Stimulated activated CD4-positive, alpha-beta T cell treated with anti-CD3 and anti-CD28 coated beads, TNF-alpha, amount 100 ng/mL, for 48 hours (primary cell): ENCODE measurements around the gene AGMAT.

Source experiments
- DNase-seq, 3 donors: peaks; one replicate each; pipeline ENCODE4 v3.0.0-alpha.2; 2020; ENCODE audit warnings: low read depth in 3 of 3

Gene AGMAT

GRCh38 chr1:15559189-15559810, 25.6 kb downstream of the AGMAT start:
- DNase-seq = no peak

- DNase-seq = no peak
Observed at GRCh38 chr1:15558516-15558915, 26.3 kb downstream of the AGMAT start.

DNA sequence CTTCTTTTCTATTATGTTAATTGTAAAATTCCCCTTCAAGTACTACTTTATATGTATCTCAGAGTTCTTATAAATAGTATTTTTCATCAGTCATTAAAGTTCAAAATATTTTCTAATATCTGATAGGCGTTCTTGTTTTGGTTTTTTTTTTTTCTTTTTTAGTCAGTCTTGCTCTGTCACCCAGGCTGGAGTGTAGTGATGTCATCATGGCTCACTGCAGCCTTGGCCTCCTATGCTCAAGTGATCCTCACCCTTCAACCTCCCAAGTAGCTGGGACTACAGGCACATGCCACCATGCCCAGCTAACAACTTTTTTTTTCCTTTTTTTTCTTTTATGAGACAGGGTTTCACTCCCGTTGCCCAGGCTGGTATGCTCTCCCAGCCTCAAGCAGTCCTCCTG, 27.3 kb downstream of the AGMAT start:
- no peak for DNase-seq

GRCh38 chr1:15557008-15557407, 27.8 kb downstream of the AGMAT start:
- DNase-seq = no peak

GRCh38 chr1:15550573-15550972, 34.3 kb downstream of the AGMAT start:
- DNase-seq = no peak

DNA sequence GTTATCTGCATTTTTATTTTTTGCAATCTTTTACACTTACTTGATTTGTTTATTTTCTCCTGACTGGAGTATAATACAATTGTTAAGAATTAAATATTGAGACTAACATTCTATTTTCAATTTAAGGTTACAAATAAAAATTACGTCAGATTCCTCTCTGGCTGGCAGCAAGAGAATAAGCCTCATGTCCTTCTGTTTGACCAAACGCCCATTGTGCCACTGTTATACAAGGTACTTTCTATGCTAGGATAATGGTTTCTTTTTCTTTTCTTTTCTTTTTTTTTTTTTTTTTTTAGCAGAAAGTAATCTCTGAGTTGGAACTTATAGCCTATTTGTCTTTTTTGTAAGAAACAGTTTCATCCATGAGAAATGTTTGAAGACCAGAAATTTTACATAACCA, 38.2 kb downstream of the AGMAT start:
- DNase-seq = no peak

- no peak for DNase-seq
Observed at GRCh38 chr1:15543589-15544568, 41.0 kb downstream of the AGMAT start.

- DNase-seq = no peak
Observed at GRCh38 chr1:15543251-15543588, 41.6 kb downstream of the AGMAT start.

DNA sequence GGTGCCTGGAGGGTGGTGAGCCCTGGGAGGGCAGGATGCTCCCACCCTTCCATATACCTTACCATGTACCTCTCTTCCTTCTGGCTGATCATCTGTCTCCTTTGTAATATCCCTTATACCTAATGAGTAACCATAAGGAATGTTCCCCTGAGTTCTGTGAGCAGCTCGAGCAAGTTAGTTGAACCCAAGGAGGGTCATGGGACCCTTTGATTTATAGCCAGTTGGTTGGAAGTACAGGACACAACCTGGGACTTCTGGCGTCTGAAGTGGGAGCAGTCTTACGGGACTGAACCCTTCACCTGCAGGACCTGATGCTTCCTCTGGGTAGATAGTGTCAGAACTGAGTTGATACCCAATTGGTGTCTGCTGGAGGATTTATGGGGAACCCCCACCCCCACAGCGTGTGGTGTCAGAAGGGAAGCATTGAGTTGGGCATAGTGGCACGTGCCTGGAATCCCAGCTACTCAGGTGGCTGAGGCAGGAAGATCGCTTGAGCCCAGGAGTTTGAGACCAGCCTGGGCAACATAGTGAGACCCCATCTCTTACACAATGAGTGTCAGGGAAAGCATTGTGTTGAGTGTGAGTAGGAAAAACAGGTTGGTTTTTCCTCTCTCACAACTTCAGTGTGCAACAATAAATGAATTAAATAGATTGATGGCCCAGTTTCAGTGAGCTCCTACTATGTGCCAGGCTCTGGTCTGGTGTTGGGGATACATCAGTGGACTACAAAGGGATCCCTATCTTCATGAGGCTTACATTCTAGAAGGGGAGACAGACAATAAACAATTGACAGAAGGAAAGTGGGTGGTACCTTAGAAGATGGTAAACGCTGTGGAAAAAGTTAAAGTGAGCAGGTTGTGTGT, 42.2 kb downstream of the AGMAT start:
- DNase-seq = no peak

DNA sequence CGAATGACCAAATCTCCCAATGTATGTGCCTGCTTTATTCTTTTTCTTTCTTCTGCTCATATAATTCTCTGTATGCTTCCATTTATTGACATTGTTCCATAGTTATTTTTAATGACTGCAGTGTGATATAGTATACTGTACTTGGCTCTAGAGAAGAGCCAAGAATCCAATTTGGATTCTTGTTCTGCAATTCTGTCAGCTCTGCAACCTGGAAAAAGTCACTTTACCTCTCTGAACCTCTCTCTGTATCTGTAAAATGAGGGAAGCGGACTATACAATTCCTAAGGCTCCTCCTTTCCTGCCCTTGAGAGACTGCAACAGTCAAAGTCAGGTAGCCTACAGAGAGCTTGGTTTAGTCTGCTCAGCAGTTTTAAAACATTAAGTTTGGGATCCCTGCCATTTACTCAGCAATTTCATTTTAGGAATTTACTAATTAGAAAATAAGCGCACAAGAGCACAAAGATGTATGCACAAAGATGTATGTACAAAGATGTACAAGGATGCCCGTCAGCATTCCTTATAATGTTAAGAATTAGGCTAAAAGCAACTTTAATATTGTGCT, 43.5 kb downstream of the AGMAT start:
- no peak for DNase-seq

DNA sequence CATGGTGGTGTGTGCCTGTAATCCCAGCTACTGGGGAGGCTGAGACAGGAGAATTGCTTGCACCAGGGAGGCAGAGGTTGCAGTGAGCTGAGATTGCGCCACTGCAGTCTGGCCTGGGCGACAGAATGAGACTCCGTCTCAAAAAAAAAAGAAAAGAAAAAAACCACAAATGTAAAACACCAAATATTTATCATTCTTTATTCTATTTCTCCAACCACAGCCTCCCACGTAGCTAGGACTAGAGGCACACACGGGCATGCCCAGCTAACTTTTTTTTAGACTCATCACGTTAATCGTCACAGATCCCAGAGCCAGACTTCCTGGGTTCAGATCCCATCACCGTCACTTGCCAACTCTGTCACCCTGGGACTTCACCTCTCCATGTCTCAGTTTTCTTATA, 44.7 kb downstream of the AGMAT start:
- no peak for DNase-seq

DNA sequence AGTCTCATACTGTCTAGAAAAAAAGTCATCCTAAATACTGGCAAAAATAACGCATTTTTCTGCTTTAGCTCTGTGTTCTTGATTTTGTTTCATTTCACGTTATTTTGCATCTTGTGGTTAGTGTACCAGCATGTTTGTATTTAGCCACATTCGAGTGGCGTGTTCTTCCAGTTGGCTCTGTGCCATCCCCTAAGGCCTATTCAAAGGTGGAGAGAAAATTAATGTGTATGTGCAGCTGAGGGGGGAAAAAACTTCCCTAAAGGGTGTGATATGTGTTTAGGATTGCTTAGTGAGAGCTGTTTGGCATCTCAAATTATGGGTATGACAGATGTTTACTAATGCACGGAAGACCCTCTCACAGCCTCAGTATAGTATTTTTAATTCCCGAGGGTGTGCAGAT, 46.1 kb downstream of the AGMAT start:
- no peak for DNase-seq

- no peak for DNase-seq
Observed at GRCh38 chr1:15531682-15532081, 53.2 kb downstream of the AGMAT start.

- DNase-seq = no peak
Observed at GRCh38 chr1:15531003-15531402, 53.8 kb downstream of the AGMAT start.

GRCh38 chr1:15526490-15527339, 58.1 kb downstream of the AGMAT start, which contains the start of gene DNAJC16:
DNAJC16 (plus strand) TSS chr1:15526848; CDS start chr1:15529106, 2,258 bp downstream.
- peak; percentile 94 to 98 (median 95) for DNase-seq

GRCh38 chr1:15526021-15526489, 58.8 kb downstream of the AGMAT start:
- DNase-seq = no peak

DNA sequence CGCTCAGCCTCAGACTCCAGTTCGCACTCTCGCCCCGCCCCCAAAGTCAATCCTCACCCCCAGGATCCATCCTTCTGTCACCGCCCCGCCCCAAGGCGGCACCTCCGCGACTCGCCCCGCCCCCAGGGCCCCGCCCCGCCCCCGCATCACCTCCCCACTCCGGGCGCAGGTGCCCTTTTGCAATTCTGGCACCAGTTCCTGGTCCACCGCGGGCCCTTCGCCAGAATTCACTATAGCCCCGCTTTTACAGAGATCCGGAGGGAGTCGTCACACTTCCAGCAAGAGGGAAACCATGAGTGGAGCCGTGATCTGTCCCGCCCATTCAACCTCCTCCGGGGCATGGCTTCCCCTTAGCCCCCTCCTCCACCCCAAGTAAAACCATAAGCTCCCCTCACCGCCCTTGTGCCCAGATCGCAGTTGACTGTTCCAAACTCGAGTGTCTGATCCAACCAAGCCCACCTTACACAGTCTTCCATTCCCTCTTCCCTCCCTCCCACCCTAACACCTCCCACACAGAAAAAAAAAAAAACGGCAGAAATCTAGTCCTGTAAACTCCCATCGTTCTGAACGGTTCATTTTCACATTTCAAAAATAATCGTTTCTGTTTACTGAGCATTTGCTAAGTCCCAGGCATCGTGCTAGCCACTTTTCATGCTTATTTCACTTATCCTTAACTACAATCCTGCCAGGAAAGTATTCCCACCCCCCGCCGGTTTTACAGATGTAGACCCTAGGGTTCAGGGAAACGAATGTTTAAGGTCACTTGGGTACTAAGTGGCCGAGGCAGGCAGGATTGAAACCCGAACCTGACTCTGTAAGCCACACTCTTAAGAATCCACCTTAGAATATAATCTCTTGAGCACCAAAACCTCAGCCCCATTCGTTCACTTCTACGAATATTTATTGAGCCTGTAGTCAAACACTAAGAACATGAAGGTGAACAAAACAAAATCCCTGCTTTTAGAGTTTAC, 59.5 kb downstream of the AGMAT start:
- peak in 1 of 3 donors; percentile 99 for DNase-seq

GRCh38 chr1:15524283-15525049, 60.4 kb downstream of the AGMAT start:
- DNase-seq = peak; percentile 98 to 100 (median 99)

DNA sequence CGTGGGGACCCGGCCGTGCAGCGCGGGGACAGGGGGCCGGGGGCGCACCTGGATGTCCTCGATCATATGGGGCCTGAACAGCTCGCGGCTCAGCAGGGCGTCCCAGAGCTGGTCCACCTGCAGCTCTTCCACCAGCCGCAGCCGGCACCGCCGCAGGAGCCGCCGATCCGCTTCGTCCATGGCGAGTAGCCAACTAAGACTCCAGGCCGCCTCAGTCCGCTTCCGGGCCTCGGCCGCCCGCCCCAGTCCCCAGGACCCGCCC, 60.9 kb downstream of the AGMAT start, which contains the start of gene CASP9:
CASP9 (minus strand) TSS at position 195 of the 262 bp plus-strand sequence; CDS start at position 180, 15 bp downstream.
- no peak for DNase-seq
